GM18868 (cell line): ENCODE results near the gene BPIFB2.

Source experiments
- ATAC-seq: cut with Tn5 transposase; IDR thresholded peaks from one replicate; pipeline ENCODE4 v1.9.1; 2021; ENCODE audit warnings: mild to moderate bottlenecking, moderate library complexity; ENCODE audit not compliant: unreplicated experiment

Gene BPIFB2

DNA sequence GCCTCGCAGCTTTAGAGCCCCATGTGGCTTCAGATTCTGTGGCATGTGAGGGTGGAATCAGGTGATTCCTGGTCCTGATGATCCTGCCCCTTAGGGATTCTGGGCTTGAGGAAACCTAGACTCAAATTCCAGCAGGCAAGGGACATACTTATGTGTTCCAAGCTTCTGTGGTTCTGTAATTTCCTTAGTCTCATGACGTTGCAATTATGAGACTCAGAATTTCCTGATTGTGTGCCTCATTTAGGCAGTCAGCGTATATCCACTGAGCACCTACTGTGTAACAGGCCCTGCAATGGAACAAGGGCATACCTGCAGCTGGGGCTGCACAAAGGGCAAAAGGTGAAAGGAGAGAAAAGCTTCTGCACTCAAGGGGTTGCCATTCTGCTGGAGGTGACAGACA is 60.3 kb downstream of the BPIFB2 start:
- no peak for ATAC-seq

DNA sequence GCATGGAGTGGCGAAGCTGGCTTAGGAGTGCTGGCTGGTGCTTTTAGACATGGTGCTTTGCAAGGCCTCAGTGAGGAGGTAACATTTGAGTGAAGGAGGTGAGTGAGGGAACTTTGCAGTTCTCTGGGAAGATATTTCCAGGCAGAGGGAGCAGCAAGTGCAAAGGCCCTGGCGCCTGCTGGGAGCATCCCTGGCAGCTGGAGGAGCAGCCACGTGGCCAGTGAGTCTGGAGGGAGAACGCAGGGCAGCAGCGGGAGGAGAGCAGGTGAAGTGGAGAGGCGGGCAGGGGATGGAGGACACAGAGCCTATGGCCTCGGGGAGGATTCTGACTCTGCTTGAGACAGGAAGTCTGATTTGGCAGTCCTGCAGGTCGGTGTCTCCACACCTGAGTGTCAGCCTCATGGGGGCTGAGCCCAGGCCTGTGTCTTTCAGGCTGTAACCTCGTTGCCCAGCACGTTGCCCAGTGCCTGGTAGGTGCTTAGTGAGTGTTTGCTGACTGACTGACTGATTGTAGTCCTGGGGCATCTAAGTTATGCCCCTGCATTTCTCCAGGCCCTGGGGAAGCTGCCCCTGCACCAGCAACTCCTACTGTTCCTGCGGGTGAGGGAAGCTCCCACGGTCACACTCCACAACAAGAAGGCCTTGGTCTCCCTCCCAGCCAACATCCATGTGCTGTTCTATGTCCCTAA is 60.9 kb downstream of the BPIFB2 start:
- no peak for ATAC-seq

DNA sequence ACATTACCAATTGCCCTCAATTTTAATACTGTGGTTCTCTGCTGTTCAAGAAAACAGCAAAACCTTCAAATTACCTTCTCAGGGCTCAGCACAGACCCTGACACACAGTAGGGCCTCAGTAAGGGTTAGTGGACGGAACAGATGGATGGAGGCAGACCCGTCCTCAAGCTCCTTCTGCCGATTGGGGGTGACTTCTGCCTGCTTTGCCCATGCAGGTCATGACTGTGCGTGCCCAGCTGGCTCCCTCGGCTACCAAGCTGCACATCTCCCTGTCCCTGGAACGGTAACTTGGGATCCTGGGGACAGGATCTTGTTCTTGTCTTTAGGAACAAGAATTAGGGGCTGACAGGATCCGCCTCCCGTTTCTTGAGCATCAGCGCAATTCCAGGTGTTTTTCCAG is 62.2 kb downstream of the BPIFB2 start:
- ATAC-seq: no peak

DNA sequence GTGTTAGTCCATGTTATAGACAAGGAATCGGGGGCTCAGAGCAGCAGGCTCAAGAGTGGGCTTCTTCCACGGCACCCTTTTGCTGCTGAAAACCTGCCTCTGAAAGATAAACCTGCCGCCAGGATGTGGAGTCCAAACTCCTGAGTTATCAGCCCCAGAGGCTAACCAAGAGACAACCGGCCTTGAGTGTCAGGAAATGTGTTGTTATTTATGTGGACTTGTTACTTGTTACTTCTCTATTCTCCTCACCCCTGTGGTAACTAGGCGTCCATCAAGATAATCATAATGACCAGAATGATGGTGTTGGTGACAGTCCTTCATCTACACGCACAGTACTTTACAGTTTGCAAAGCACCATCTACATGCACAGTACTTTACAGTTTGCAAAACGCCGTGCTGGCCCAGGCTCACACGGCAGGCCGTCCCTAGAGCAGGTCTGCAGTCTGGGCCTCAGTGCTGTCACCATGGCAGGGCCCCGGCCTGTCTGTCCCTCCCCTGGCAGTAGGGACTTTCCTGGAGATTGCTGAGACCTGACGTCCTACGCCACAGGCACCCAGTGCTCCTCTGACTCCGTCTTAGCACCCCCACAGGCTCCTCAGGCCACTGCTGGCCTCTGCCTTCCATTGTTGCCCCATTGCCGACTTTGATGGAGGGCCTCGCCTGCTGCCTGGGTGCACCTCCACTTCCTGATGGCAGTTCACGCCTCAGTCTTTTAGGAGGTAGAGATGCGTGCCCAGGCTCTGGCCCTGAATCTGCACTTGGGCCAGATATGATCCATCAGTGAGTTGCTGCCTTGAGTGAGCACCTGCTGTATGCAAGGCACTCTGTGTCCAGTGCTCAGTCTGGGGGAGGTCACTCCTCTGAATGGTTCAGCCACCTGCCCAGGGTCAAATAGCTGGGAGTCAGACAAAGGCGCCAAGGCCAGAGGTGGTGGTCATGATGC is 62.9 kb downstream of the BPIFB2 start:
- no peak for ATAC-seq

DNA sequence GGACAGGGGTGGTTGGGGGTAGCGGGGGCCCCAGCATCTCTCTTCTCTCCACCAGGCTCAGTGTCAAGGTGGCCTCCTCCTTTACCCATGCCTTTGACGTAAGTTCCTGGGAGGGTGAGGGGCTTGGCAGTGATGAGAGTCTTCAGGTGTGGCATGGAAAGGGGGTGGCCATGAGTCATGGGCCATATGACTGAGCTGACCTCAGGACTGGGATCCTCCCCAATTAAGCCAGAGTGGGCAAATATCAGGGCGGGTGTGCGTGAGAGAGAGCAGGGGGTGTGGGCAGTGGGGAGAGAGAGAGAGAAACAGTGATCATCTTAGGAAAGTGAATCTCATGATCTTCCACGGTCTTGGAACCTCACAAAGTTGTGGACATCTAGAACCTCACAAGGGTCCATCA is 63.7 kb downstream of the BPIFB2 start:
- no peak for ATAC-seq

DNA sequence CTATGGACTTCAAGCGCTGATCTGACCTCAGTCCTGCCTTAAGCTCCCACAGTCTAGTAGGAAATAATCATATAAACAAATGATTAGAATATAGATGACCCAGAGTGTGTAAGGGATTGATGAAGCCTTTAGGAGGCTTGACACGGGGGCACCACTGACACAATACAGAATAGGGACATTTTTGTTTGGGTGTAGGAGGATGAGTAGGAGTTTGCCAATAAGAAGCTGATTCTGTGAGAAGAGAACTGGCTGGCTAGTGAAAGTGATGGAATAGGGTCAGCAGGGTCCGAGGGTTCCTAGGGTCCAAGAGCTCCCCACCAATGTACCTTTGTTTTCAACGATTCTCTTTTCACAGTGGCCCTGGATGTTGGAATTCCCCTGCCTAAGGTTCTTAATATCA is 64.9 kb downstream of the BPIFB2 start:
- ATAC-seq: no peak

DNA sequence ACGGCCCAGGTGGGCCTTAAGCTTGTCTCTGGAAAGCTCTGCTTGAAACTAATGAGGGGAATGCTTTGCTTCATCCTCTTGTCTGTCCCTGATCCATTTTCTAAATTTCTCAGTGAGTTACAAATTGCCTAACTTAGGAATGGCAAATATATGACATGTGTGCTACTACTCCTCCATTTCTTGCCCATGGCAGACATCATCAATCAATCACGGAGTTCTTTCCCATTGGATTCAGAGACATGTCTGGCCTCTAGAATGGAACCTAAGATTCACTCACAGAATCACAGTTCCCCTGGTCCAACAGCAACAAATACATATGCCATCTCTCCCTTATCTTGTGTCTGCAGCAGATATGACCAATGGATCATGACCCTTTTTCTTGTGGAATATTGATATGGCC is 65.3 kb downstream of the BPIFB2 start:
- no peak for ATAC-seq
